Measurements from ENCODE around the gene CLIP1. TPM values are rescaled to one million over a fixed set of nuclear protein-coding genes. Genes with fewer than 3 reads are reported as not detected.

Gene CLIP1
- polyA plus RNA-seq, 1 of the 3 experiments (the other 2 are of a cell fraction): 33.9 TPM

DNA sequence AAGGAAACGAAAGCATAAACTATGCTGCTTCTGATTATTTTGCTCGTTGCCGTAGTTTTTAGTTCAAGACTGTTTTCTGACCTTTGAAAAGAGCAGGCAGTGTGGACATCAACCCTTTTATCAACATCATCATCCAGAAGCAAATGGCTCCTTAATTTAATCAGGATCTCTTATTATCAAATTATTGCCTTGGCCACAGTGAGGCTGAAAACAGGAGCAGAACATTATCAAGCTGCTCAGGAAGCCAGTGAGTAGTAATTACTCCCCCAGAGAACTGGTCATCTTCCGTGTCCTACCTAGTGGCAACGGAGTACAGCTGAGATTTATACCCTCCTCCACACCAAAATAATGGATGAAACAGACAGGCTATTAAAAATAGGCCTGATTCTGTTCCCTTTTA is 194.4 kb downstream of the CLIP1 start (continued):
- TF ChIP-seq, protein P1, sequence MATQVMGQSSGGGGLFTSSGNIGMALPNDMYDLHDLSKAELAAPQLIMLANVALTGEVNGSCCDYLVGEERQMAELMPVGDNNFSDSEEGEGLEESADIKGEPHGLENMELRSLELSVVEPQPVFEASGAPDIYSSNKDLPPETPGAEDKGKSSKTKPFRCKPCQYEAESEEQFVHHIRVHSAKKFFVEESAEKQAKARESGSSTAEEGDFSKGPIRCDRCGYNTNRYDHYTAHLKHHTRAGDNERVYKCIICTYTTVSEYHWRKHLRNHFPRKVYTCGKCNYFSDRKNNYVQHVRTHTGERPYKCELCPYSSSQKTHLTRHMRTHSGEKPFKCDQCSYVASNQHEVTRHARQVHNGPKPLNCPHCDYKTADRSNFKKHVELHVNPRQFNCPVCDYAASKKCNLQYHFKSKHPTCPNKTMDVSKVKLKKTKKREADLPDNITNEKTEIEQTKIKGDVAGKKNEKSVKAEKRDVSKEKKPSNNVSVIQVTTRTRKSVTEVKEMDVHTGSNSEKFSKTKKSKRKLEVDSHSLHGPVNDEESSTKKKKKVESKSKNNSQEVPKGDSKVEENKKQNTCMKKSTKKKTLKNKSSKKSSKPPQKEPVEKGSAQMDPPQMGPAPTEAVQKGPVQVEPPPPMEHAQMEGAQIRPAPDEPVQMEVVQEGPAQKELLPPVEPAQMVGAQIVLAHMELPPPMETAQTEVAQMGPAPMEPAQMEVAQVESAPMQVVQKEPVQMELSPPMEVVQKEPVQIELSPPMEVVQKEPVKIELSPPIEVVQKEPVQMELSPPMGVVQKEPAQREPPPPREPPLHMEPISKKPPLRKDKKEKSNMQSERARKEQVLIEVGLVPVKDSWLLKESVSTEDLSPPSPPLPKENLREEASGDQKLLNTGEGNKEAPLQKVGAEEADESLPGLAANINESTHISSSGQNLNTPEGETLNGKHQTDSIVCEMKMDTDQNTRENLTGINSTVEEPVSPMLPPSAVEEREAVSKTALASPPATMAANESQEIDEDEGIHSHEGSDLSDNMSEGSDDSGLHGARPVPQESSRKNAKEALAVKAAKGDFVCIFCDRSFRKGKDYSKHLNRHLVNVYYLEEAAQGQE (IDR thresholded peaks at IDR 0.05; ENCODE audit: low read depth, low read length): no peak
- TF ChIP-seq, protein P2, sequence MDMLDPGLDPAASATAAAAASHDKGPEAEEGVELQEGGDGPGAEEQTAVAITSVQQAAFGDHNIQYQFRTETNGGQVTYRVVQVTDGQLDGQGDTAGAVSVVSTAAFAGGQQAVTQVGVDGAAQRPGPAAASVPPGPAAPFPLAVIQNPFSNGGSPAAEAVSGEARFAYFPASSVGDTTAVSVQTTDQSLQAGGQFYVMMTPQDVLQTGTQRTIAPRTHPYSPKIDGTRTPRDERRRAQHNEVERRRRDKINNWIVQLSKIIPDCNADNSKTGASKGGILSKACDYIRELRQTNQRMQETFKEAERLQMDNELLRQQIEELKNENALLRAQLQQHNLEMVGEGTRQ (IDR thresholded peaks at IDR 0.05; ENCODE audit: borderline replicate concordance, low read depth, low read length): no peak
- TF ChIP-seq, protein P3, sequence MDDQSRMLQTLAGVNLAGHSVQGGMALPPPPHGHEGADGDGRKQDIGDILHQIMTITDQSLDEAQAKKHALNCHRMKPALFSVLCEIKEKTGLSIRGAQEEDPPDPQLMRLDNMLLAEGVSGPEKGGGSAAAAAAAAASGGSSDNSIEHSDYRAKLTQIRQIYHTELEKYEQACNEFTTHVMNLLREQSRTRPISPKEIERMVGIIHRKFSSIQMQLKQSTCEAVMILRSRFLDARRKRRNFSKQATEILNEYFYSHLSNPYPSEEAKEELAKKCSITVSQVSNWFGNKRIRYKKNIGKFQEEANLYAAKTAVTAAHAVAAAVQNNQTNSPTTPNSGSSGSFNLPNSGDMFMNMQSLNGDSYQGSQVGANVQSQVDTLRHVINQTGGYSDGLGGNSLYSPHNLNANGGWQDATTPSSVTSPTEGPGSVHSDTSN (IDR thresholded peaks at IDR 0.05): no peak

DNA sequence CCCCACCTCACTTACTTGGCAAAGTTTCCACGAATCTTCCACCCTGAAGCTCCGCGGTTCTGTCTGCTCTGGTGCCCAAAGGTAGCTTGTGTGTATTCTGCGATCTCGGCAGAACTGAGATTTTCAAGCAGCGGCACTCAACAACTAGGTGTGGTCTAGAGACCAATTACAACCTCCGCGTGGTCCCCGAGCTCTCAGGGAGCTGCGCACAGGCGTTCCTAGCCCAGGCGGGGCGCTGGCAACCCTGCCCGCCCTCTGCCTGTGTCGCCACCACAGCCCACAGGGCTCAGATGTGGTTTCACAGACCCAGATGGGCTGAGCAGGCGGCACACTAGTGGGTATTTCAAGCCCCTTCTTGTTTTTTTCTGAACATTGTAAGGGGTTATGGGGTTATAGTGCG is 195.1 kb downstream of the CLIP1 start:
- no peaks in the 10 kb centered on the region for H3K9me3 ChIP-seq
- H3K9me2 ChIP-seq: no peaks in the 10 kb centered on the region
- no peaks in the 10 kb centered on the region for H3K27me3 ChIP-seq (ENCODE audit: insufficient read depth)
- peak overlapping the region; percentile 42 to 100; a peak in 3 of 4 replicates for H3K27ac ChIP-seq (ENCODE audit: low read depth in 2 of 2, low read length in 1 of 2)
- ChIA-PET POLR2A (interaction anchor here (0.6 to 1.7 kb wide), 8 partner anchors 9 to 149 kb away, joined by 3 to 14 read pairs (median 4); partner anchors contain the start of genes B3GNT4 and MLXIP), CTCF (interaction anchor here (0.9 to 4.1 kb wide), 6 partner anchors 11 to 128 kb away, joined by 3 to 22 read pairs (median 6); no protein-coding TSS in a partner anchor)
- H3K36me3 ChIP-seq (replicated peaks in 1 of 2; ENCODE audit: control insufficient read depth in 1 of 2, insufficient read depth in 2 of 2, low read length in 1 of 2): peaks cover 20 to 31% of the 10 kb centered on the region in 2 experiments
- peak overlapping the region in 1 of 2 experiments; percentile 56; a peak in 2 of 4 replicates for H3K4me3 ChIP-seq (ENCODE audit: low read depth in 2 of 2, low read length in 1 of 2)
- peaks cover 21% of the 10 kb centered on the region for H4K20me1 ChIP-seq (ENCODE audit: insufficient read depth)
- WGBS (ENCODE audit: low lambda C conversion rate): 55% methylated on average over 12 of the region's 17 CpGs
- H3K4me1 ChIP-seq (ENCODE audit: control insufficient read depth in 1 of 2, insufficient read depth in 2 of 2, low read depth in 1 of 2, low read length in 1 of 2): peaks cover 17 to 39% of the 10 kb centered on the region in 2 experiments
- no peak overlapping the region for H3K9ac ChIP-seq
- no peak overlapping the region for H2AFZ ChIP-seq (ENCODE audit: low read depth)
- H3K79me2 ChIP-seq (ENCODE audit: insufficient read depth): peaks cover 32% of the 10 kb centered on the region
- H3K4me2 ChIP-seq: peak overlapping the region; percentile 75; the same call in 1 of the 2 replicates
- peaks cover 18% of the 10 kb centered on the region for H3F3A ChIP-seq (replicated peaks; ENCODE audit: insufficient read depth)
- TF ChIP-seq FOSL2 (IDR thresholded peaks at IDR 0.05; ENCODE audit: borderline replicate concordance, low read depth) (no peak), NRF1 (IDR thresholded peaks at IDR 0.05; ENCODE audit: low read depth, low read length) (peak; percentile 40; the same call in 1 of the 2 replicates), MXI1 (IDR thresholded peaks at IDR 0.05; ENCODE audit: low read depth, low read length) (peak; percentile 85), FOXM1 (IDR thresholded peaks at IDR 0.05; ENCODE audit: low read depth) (no peak), EP300 (IDR thresholded peaks at IDR 0.05; ENCODE audit: borderline replicate concordance in 1 of 2, low read depth in 1 of 2, low read length in 1 of 2) (no peak), SIN3A (IDR thresholded peaks at IDR 0.05; ENCODE audit: borderline replicate concordance, low read depth, low read length) (no peak), TCF12 (IDR thresholded peaks at IDR 0.05) (no peak), MEF2A (IDR thresholded peaks at IDR 0.05; ENCODE audit: borderline replicate concordance, low read depth) (no peak), RAD21 (IDR thresholded peaks at IDR 0.05; ENCODE audit: low read length) (peak; percentile 37)
- TF ChIP-seq, protein P4, sequence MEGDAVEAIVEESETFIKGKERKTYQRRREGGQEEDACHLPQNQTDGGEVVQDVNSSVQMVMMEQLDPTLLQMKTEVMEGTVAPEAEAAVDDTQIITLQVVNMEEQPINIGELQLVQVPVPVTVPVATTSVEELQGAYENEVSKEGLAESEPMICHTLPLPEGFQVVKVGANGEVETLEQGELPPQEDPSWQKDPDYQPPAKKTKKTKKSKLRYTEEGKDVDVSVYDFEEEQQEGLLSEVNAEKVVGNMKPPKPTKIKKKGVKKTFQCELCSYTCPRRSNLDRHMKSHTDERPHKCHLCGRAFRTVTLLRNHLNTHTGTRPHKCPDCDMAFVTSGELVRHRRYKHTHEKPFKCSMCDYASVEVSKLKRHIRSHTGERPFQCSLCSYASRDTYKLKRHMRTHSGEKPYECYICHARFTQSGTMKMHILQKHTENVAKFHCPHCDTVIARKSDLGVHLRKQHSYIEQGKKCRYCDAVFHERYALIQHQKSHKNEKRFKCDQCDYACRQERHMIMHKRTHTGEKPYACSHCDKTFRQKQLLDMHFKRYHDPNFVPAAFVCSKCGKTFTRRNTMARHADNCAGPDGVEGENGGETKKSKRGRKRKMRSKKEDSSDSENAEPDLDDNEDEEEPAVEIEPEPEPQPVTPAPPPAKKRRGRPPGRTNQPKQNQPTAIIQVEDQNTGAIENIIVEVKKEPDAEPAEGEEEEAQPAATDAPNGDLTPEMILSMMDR (IDR thresholded peaks at IDR 0.05): no peak
- TF ChIP-seq, protein P5, sequence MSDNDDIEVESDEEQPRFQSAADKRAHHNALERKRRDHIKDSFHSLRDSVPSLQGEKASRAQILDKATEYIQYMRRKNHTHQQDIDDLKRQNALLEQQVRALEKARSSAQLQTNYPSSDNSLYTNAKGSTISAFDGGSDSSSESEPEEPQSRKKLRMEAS (IDR thresholded peaks at IDR 0.05; ENCODE audit: low read depth): no peak
- DNase-seq: peak; percentile 64
